Liver (tissue), 3 donors: ENCODE data around the gene SDF4.

Experiments
- ATF3 ChIP-seq: IDR thresholded peaks from 2 replicates; pipeline ENCODE4 v1.6.1; 2016; ENCODE audit warnings: antibody characterized with exemption
- CTCF ChIP-seq: fragments of 150-350 bp; IDR thresholded peaks from 2 replicates; pipeline ENCODE4 v1.5.1; 2017; ENCODE audit warnings: improper control_type of control experiment, low read depth, low read length; ENCODE audit not compliant: missing input control
- EGR1 ChIP-seq, 2 donors: IDR thresholded peaks; 2 replicates each; pipeline ENCODE4 v1.6.1; 2016 to 2018; ENCODE audit warnings: antibody characterized with exemption in 2 of 2, low read depth in 2 of 2
- RAD21 ChIP-seq, 2 donors: IDR thresholded peaks; 2 replicates each; pipeline ENCODE4 v1.6.1; 2016; ENCODE audit warnings: antibody characterized with exemption in 2 of 2, mild to moderate bottlenecking in 2 of 2
- REST ChIP-seq: IDR thresholded peaks from 2 replicates; pipeline ENCODE4 v1.6.1; 2016; ENCODE audit warnings: antibody characterized with exemption, mild to moderate bottlenecking
- YY1 ChIP-seq: IDR thresholded peaks from 2 replicates; pipeline ENCODE4 v1.6.1; 2016; ENCODE audit warnings: antibody characterized with exemption, mild to moderate bottlenecking
- donor health status: healthy.
- donor health status: healthy.

GRCh38 chr1:1240822-1241587 is 9.2 kb upstream of the SDF4 start:
- TF ChIP-seq CTCF (no peak), RAD21 (IDR thresholded peaks at IDR 0.05) (no peak), REST (no peak), ATF3 (no peak), EGR1 (IDR thresholded peaks at IDR 0.05; ENCODE audit: low read depth in 2 of 2) (no peak), YY1 (no peak)
